ENCODE data around the gene IFT122.
"Not testable (repeated sequence)": the region's sequence is repeated elsewhere in the genome, so short reads cannot be mapped to it uniquely, and the experiment has no call there.

Gene IFT122

GRCh38 chr3:129439817-129440617 is at the start of gene IFT122, which contains the start of gene MBD4:
Gene IFT122 (plus strand): TSS chr3:129440224. CDS start chr3:129440331, 107 bp downstream.
Gene MBD4 (minus strand): TSS chr3:129439948. CDS start chr3:129439833, 115 bp downstream.
- peak; percentile 87 to 99 (median 96) for DNase-seq (ENCODE audit: low read depth in 2 of 3, low spot score in 2 of 3)

GRCh38 chr3:129391583-129391982 is 48.4 kb upstream of the IFT122 start:
- not testable (repeated sequence) for DNase-seq (ENCODE audit: low read depth in 2 of 3, low spot score in 2 of 3)

GRCh38 chr3:129392106-129392887 is 47.7 kb upstream of the IFT122 start:
- not testable (repeated sequence) for DNase-seq (ENCODE audit: low read depth in 2 of 3, low spot score in 2 of 3)

GRCh38 chr3:129393271-129393670 is 46.8 kb upstream of the IFT122 start:
- DNase-seq (ENCODE audit: low read depth in 2 of 3, low spot score in 2 of 3) = no peak

- not testable (repeated sequence) for DNase-seq (ENCODE audit: low read depth in 2 of 3, low spot score in 2 of 3)
Observed at GRCh38 chr3:129393760-129394564, 46.1 kb upstream of the IFT122 start.

GRCh38 chr3:129398803-129399144 is 41.2 kb upstream of the IFT122 start:
- peak in 1 of 3 experiments; percentile 6 for DNase-seq (ENCODE audit: low read depth in 2 of 3, low spot score in 2 of 3)

- peak; percentile 34 to 40 (median 37) for DNase-seq (ENCODE audit: low read depth in 2 of 3, low spot score in 2 of 3)
Observed at GRCh38 chr3:129399145-129399894, 40.7 kb upstream of the IFT122 start.

DNA sequence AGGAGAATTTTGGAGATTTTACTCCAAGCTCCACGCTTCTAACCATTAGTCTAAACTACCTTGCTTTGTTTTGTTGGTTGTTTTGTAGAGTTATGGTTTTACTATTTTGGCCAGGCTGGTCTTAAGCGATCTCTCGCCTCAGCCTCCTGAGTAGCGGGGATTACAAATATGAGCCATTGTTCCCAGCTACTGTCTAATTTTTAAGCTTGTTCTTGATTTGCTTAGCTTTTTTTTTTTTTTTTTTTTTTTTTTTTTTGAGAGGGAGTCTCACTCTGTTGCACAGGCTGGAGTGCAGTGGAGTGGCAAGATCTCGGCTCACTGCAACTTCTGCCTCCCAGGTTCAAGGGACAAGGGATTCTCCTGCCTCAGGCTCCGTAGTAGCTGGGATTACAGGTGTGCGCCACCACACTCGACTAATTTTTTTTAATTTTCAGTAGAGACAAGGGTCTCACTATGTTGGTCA is 40.1 kb upstream of the IFT122 start:
- no peak for DNase-seq (ENCODE audit: low read depth in 2 of 3, low spot score in 2 of 3)

DNA sequence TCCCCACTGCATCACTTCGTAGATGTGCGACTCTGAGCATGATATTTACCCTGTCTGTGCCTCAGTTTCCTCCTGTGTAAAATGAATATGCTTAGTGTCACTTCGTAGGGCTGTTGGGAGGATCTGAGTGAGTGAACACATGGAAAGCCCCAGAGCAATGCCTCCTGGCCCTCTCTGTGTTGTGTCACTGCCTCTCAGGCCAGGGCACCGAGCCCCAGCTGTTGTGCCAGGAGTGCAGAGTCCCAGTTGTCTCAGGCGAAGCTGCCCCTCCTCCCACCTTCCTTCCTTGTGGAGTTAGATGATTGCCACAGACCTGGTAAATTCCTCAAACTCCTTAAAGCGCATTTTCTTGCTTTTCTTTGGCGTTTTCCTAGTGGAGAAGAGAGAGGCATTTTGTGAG is 37.8 kb upstream of the IFT122 start:
- DNase-seq (ENCODE audit: low read depth in 2 of 3, low spot score in 2 of 3) = no peak

- no peak for DNase-seq (ENCODE audit: low read depth in 2 of 3, low spot score in 2 of 3)
Observed at GRCh38 chr3:129402616-129403015, 37.4 kb upstream of the IFT122 start.

DNA sequence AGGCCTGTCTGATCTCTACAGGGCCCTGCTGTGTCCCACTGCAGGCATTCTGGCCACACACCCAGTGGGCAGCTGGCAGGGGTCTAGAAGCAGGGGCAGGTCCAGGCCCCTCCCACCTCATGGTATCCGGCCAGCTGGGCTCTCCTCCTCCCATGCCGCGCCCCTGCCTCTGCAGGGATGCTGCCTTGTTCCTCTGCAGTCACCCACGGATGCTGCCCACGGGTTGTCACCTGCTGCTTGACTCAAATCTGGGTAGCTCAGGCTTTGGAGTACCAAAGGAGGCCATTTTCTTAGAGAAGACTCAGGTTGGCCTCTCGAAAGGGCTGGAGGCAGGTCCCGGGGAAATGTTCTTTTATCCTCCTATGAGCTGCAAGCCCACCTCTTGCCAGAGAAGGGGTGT is 36.6 kb upstream of the IFT122 start:
- DNase-seq (ENCODE audit: low read depth in 2 of 3, low spot score in 2 of 3) = no peak

- DNase-seq (ENCODE audit: low read depth in 2 of 3, low spot score in 2 of 3) = no peak
Observed at GRCh38 chr3:129404130-129404529, 35.9 kb upstream of the IFT122 start.

- DNase-seq (ENCODE audit: low read depth in 2 of 3, low spot score in 2 of 3) = no peak
Observed at GRCh38 chr3:129404610-129405009, 35.4 kb upstream of the IFT122 start.

DNA sequence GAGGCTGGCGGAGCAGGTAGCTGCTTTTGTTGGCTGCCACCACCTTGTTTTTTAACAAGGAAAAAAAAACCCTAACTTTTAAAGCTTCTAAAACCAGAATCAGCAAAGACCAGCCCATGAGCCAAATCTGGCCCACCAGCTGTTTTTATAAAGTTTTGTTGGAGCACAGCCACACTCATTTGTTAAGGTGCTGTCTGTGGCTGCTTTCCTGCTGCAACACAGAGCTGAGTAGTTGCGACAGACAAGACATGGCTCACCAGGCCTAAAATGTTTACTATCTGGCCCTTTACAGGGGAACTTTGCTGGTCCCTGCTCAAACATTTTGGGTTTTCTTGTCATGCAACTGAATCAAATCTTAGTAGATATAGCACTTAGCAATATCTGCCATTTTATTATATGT is 30.5 kb upstream of the IFT122 start:
- no peak for DNase-seq (ENCODE audit: low read depth in 2 of 3, low spot score in 2 of 3)

- no peak for DNase-seq (ENCODE audit: low read depth in 2 of 3, low spot score in 2 of 3)
Observed at GRCh38 chr3:129410971-129411370, 29.1 kb upstream of the IFT122 start.

GRCh38 chr3:129412542-129413198 is 27.4 kb upstream of the IFT122 start:
- DNase-seq (ENCODE audit: low read depth in 2 of 3, low spot score in 2 of 3) = no peak

DNA sequence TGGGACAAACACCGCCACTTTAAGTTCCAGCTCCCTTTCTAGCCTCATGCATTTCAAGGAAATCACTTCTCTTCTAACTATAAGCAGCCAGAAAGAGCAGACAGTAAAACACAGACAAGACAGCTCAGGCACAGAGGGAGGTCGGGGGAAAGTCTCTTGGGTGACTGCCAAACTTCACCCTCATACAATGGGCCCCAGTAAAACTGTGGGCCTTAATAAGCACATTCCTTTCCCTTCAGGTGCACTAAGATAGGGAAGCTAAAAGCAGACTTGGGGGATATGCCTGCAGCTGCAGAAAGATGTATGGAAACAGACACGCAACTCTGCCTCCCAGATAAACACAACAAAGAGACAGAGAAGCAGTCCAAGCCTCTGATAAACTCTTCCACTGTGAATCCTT is 26.8 kb upstream of the IFT122 start:
- DNase-seq (ENCODE audit: low read depth in 2 of 3, low spot score in 2 of 3) = not testable (repeated sequence)

DNA sequence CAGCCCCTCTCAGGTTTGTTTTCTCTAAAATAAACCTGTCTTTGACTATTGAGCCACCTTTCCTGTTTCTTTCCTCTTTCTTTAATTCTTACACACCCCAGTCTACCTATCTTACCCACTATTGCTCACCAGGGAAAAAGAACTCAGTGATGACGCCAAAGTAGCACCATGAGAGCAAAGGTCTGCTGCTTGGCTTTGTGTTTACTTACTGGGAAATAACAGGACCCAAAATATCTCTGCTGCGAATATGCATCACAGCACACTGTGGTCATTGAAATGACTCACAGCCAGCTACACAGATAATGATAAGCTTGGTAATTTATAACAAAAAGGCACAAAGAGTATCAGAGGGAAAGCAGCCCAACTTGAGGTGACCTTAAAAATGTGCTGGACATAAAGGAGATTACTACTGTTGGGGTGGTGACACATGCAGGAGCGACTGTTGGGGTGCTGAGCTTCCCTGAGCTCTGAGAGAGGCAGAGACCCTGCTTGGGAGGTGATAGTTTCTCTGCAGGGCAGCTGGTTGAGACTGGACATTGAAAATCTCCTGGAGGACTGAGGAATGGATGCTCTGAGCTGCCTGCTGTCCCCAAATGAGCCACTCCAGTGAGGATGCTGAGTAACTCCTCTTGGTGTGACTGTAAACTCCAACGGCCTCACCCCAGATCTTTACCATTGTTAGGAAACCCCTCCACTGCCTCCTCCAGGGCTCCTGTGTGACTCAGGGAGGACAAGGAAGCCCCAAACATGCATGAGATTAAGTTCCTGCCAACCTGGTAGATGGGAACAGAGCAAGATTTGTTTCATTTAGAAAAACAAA is 26.1 kb upstream of the IFT122 start:
- DNase-seq (ENCODE audit: low read depth in 2 of 3, low spot score in 2 of 3) = no peak

- DNase-seq (ENCODE audit: low read depth in 2 of 3, low spot score in 2 of 3) = no peak
Observed at GRCh38 chr3:129415378-129415777, 24.6 kb upstream of the IFT122 start.
